ENCODE data around the gene DBNL. TPM values are rescaled to one million over a fixed set of nuclear protein-coding genes. Genes with fewer than 3 reads are reported as not detected.

The DBNL gene
- total RNA-seq, 6 experiments from 2014 or later, result 30.7 to 48.1 (median 36.9) TPM

- Histone ChIP-seq H3K9me3 (no peaks in the 10 kb centered on the region), H3K36me3 (peaks cover 0 to 58% (median 31%) of the 10 kb centered on the region in 4 donors), H3K27ac (no peak overlapping the region), H3K4me3 (no peak overlapping the region), H3K4me1 (peaks cover 0 to 12% (median 3%) of the 10 kb centered on the region in 4 donors), H3K27me3 (no peaks in the 10 kb centered on the region)
- 90% methylated on average over 11 of the region's 30 CpGs for WGBS (ENCODE audit: insufficient coverage, low coverage, low lambda C conversion rate, missing lambda C conversion rate)
- no peak for TF ChIP-seq CTCF (IDR thresholded peaks at IDR 0.05)
- TF ChIP-seq POLR2A (IDR thresholded peaks at IDR 0.05), result no peak
- intact Hi-C loops (cut with DNase I), result no loop called here
- peak in 2 of 3 donors; percentile 37 to 42 for DNase-seq
- no peak for ATAC-seq
Measured at GRCh38 chr7:44057849-44058758, 13.6 kb downstream of the DBNL start.

GRCh38 chr7:44058759-44059218 lies 14.3 kb downstream of the DBNL start:
- TF ChIP-seq POLR2A (IDR thresholded peaks at IDR 0.05) (no peak), CTCF (IDR thresholded peaks at IDR 0.05) (no peak)
- ATAC-seq (no peak), DNase-seq (peak in 2 of 3 donors; percentile 30 to 36)
- WGBS (ENCODE audit: insufficient coverage, low coverage, low lambda C conversion rate, missing lambda C conversion rate), result 80% methylated on average over 3 of the region's 7 CpGs
- H3K9me3 ChIP-seq, result no peaks in the 10 kb centered on the region
- peaks cover 0 to 57% (median 29%) of the 10 kb centered on the region in 4 donors for H3K36me3 ChIP-seq
- peaks cover 0 to 19% (median 3%) of the 10 kb centered on the region in 4 donors for H3K4me1 ChIP-seq
- H3K27me3 ChIP-seq, result no peaks in the 10 kb centered on the region
- H3K27ac ChIP-seq, result no peak overlapping the region
- intact Hi-C loops (cut with DNase I), result no loop called here
- no peak overlapping the region for H3K4me3 ChIP-seq

- Histone ChIP-seq H3K27ac (no peak overlapping the region), H3K4me3 (no peak overlapping the region), H3K4me1 (peaks cover 0 to 19% (median 3%) of the 10 kb centered on the region in 4 donors), H3K27me3 (no peaks in the 10 kb centered on the region), H3K36me3 (peaks cover 0 to 55% (median 27%) of the 10 kb centered on the region in 4 donors), H3K9me3 (no peaks in the 10 kb centered on the region)
- DNase-seq (peak in 2 of 3 donors; percentile 39 to 50), ATAC-seq (no peak)
- intact Hi-C loops (cut with DNase I), result no loop called here
- WGBS (ENCODE audit: insufficient coverage, low coverage, low lambda C conversion rate, missing lambda C conversion rate), result no CpG with 5 or more reads among the region's 14 CpGs
- TF ChIP-seq POLR2A (IDR thresholded peaks at IDR 0.05) (no peak), CTCF (IDR thresholded peaks at IDR 0.05) (no peak)
Measured at GRCh38 chr7:44059219-44060090, 15.0 kb downstream of the DBNL start.

- Histone ChIP-seq H3K36me3 (peaks cover 0 to 55% (median 27%) of the 10 kb centered on the region in 4 donors), H3K27me3 (no peaks in the 10 kb centered on the region), H3K27ac (no peak overlapping the region), H3K4me1 (peaks cover 0 to 19% (median 3%) of the 10 kb centered on the region in 4 donors), H3K9me3 (no peaks in the 10 kb centered on the region), H3K4me3 (no peak overlapping the region)
- TF ChIP-seq POLR2A (IDR thresholded peaks at IDR 0.05), result no peak
- no peak for TF ChIP-seq CTCF (IDR thresholded peaks at IDR 0.05)
- peak in 2 of 3 donors; percentile 42 to 49 for DNase-seq
- 90% methylated on average over 4 of the region's 21 CpGs for WGBS (ENCODE audit: insufficient coverage, low coverage, low lambda C conversion rate, missing lambda C conversion rate)
- ATAC-seq, result no peak
- intact Hi-C loops (cut with DNase I), result no loop called here
Measured at GRCh38 chr7:44060091-44060947, 15.8 kb downstream of the DBNL start.

Measured in right lobe of liver (tissue), 6 donors.